Right lobe of liver (tissue), 4 donors: ENCODE data around the gene SERPIND1.

Experiments used
- CTCF ChIP-seq, 4 donors: fragments of 200-600 bp in 3 of 4; fragments of 450-650 bp in 1 of 4; IDR thresholded peaks; one replicate each; pipeline versions ENCODE4 v1.5.1 to v1.8.0; 2016 to 2022; ENCODE audit warnings: antibody characterized with exemption in 4 of 4, mild to moderate bottlenecking in 2 of 4
- POLR2A ChIP-seq: fragments of 450-650 bp; IDR thresholded peaks from one replicate; pipeline ENCODE4 v1.6.1; 2017; ENCODE audit warnings: antibody characterized with exemption, mild to moderate bottlenecking
- donor health status: DM: no; HTN: no; CAD: no.
- donor health status: DM: no; HTN: no; CAD: no.
- donor health status: DM: no; HTN: yes; CAD: no.

DNA sequence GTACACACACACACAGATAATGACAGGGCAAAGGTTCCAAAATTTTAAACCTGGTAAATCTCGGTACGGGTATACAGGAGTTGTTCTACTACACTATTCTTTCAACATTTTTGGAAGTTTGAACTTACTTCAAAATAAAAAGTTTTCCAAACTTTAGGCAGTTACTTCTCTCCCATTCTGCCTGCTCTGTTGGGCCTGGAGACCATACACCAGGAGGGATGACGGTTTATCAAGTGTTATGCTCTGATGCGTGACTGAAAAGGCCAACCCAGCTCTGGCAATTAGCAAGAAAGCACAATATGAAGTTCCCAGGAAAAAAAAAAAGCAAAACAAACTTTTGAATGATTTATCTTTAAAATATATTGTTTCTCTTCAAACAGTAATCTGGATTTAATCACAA is 969 bp downstream of the SERPIND1 start:
- TF ChIP-seq CTCF (IDR thresholded peaks at IDR 0.05) (no peak), POLR2A (no peak)
